Measurements from ENCODE around the gene KIR3DL3. TPM values are rescaled to one million over a fixed set of nuclear protein-coding genes. Genes with fewer than 3 reads are reported as not detected.

Gene KIR3DL3
- total and polyA plus RNA-seq, 8 donors: not detected

GRCh38 chr19:54684527-54684926, 39.7 kb upstream of the KIR3DL3 start:
- WGBS, 5 donors: 28 to 34% (median 32%) methylated on average over 3 of the region's 3 CpGs
- no peaks in the 10 kb centered on the region for H3K4me1 ChIP-seq
- DNase-seq: peak in 1 of 2 donors; percentile 69
- intact Hi-C loops (cut with DNase I; ENCODE audit: low total_unique reads): no loop called here
- H3K4me3 ChIP-seq: no peak overlapping the region
- TF ChIP-seq POLR2AphosphoS5 (IDR thresholded peaks at IDR 0.05): no peak
- no peak for TF ChIP-seq EP300 (IDR thresholded peaks at IDR 0.05)
- no peak for TF ChIP-seq POLR2A (IDR thresholded peaks at IDR 0.05)
- no peak for TF ChIP-seq CTCF (IDR thresholded peaks at IDR 0.05)
- H3K27me3 ChIP-seq: peaks cover 0 to 45% (median 0%) of the 10 kb centered on the region in 3 donors
- no peak overlapping the region for H3K27ac ChIP-seq
- no peaks in the 10 kb centered on the region for H3K9me3 ChIP-seq
- no peaks in the 10 kb centered on the region for H3K36me3 ChIP-seq

- H3K36me3 ChIP-seq: no peaks in the 10 kb centered on the region
- TF ChIP-seq POLR2AphosphoS5 (IDR thresholded peaks at IDR 0.05) (no peak), EP300 (IDR thresholded peaks at IDR 0.05) (no peak), CTCF (IDR thresholded peaks at IDR 0.05) (no peak), POLR2A (IDR thresholded peaks at IDR 0.05) (no peak)
- WGBS, 5 donors: 41 to 73% (median 69%) methylated on average over 9 of the region's 9 CpGs
- intact Hi-C loops (cut with DNase I; ENCODE audit: low total_unique reads): no loop called here
- no peak for DNase-seq
- H3K4me1 ChIP-seq: no peaks in the 10 kb centered on the region
- H3K4me3 ChIP-seq: no peak overlapping the region
- H3K27me3 ChIP-seq: peaks cover 0 to 54% (median 5%) of the 10 kb centered on the region in 3 donors
- no peak overlapping the region for H3K27ac ChIP-seq
- peaks cover 0 to 8% (median 2%) of the 10 kb centered on the region in 4 donors for H3K9me3 ChIP-seq
Measured at GRCh38 chr19:54691582-54692297, 32.5 kb upstream of the KIR3DL3 start.

- Histone ChIP-seq H3K27me3 (peaks cover 0 to 56% (median 5%) of the 10 kb centered on the region in 3 donors), H3K4me1 (no peaks in the 10 kb centered on the region), H3K36me3 (no peaks in the 10 kb centered on the region), H3K27ac (no peak overlapping the region), H3K4me3 (no peak overlapping the region), H3K9me3 (peaks cover 0 to 8% (median 2%) of the 10 kb centered on the region in 4 donors)
- intact Hi-C loops (cut with DNase I; ENCODE audit: low total_unique reads): no loop called here
- TF ChIP-seq POLR2AphosphoS5 (IDR thresholded peaks at IDR 0.05) (no peak), CTCF (IDR thresholded peaks at IDR 0.05) (no peak), POLR2A (IDR thresholded peaks at IDR 0.05) (no peak), EP300 (IDR thresholded peaks at IDR 0.05) (no peak)
- 60 to 69% (median 64%) methylated on average over 4 of the region's 4 CpGs for WGBS, 5 donors
- DNase-seq: no peak
Measured at GRCh38 chr19:54692298-54692615, 32.0 kb upstream of the KIR3DL3 start.

- Histone ChIP-seq H3K4me1 (no peaks in the 10 kb centered on the region), H3K27ac (no peak overlapping the region), H3K4me3 (no peak overlapping the region), H3K9me3 (peaks cover 0 to 8% (median 2%) of the 10 kb centered on the region in 4 donors), H3K27me3 (peaks cover 0 to 65% (median 5%) of the 10 kb centered on the region in 3 donors), H3K36me3 (no peaks in the 10 kb centered on the region)
- no peak for DNase-seq
- no peak for TF ChIP-seq CTCF (IDR thresholded peaks at IDR 0.05)
- TF ChIP-seq POLR2AphosphoS5 (IDR thresholded peaks at IDR 0.05): no peak
- TF ChIP-seq POLR2A (IDR thresholded peaks at IDR 0.05): no peak
- no peak for TF ChIP-seq EP300 (IDR thresholded peaks at IDR 0.05)
- 70 to 89% (median 80%) methylated on average over 5 of the region's 5 CpGs for WGBS, 5 donors
- intact Hi-C loops (cut with DNase I; ENCODE audit: low total_unique reads): no loop called here
Measured at GRCh38 chr19:54694648-54695047, 29.6 kb upstream of the KIR3DL3 start.

Measured in stomach (tissue), 9 donors.